Measurements from ENCODE around the gene UBE2G2. TPM values are rescaled to one million over a fixed set of nuclear protein-coding genes. Genes with fewer than 3 reads are reported as not detected.
A peak's percentile ranks its signal among the peaks of the same experiment; 100 is the strongest.
"Not testable (repeated sequence)": the region's sequence is repeated elsewhere in the genome, so short reads cannot be mapped to it uniquely, and the experiment has no call there.

The UBE2G2 gene
- total RNA-seq, 1 experiment from 2014 or later: 126 TPM

DNA sequence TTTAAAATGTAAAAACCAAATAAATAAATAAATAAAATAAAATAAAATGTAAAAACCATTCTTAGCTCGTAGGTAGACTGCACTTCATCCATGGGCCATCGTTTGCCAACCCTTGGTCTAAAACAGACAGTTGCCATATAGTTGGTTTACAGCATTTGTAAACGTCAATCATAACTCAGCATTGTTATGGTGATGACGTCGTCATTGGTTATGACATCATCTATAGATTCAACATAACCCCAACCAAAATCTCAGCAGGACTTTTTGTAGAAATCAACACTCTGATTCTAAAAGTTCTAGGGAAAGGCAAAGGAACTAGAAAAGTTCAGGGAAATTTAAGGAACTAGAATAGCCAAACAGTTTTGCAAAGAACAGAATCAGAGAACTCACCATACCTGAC is 32.0 kb upstream of the UBE2G2 start:
- Histone ChIP-seq H4K20me1 (ENCODE audit: insufficient read depth, low read depth, low read length) (no peaks in the 10 kb centered on the region), H3K36me3 (ENCODE audit: insufficient read depth, low read length) (no peaks in the 10 kb centered on the region), H3K9me2 (replicated peaks; ENCODE audit: insufficient read depth, low read length) (no peaks in the 10 kb centered on the region), H3K4me2 (ENCODE audit: low read depth, low read length, poor library complexity, severe bottlenecking) (no peak overlapping the region), H3K4me3 (ENCODE audit: low read length) (no peak overlapping the region), H3K79me2 (ENCODE audit: low read length) (no peaks in the 10 kb centered on the region), H3K27ac (ENCODE audit: low read length) (no peak overlapping the region), H2AFZ (ENCODE audit: low read length) (no peak overlapping the region), H3K4me1 (ENCODE audit: low read length) (peaks cover 9% of the 10 kb centered on the region), H3K27me3 (ENCODE audit: low read length) (peaks cover 3% of the 10 kb centered on the region; the same call in 1 of the 2 replicates), H3K9ac (ENCODE audit: low read length) (no peak overlapping the region), H3K9me3 (ENCODE audit: low read length) (peaks cover 4% of the 10 kb centered on the region)
- no peak for DNase-seq

DNA sequence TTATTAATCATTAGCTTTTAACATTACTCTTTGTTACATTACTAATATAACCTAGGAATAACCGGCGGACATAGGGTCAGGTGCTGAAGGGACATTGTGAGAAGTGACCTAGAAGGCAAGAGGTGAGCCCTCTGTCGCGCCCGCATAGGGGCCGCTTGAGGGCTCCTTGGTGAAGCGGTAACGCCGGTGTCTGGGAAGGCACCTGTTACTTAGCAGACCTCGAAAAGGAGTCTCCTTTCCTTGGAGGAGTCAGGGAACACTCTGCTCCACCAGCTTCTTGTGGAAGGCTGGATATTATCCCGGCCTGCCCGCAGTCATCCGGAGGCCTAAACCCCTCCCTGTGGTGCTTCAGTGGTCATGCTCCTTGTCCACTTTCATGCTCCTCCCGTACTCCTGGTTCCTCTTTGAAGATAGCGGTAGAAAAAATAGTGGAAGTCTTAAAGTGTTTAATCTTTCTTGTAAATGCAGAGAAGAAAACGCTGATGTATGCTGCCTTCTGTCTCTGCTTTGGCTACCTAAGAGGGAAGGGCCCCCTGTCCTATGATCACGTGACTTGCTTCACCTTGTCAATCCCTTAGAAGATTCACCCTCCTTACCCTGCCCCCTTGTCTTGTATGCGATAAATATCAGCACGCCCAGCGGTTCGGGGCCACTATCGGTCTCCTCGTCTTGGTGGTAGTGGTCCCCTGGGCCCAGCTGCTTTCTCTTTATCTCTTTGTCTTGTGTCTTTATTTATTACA is 31.1 kb upstream of the UBE2G2 start:
- H3K9me2 ChIP-seq (replicated peaks; ENCODE audit: insufficient read depth, low read length); H3K4me2 ChIP-seq (ENCODE audit: low read depth, low read length, poor library complexity, severe bottlenecking); H3K4me3 ChIP-seq (ENCODE audit: low read length); H2AFZ ChIP-seq (ENCODE audit: low read length); H3K27me3 ChIP-seq (ENCODE audit: low read length); H3K79me2 ChIP-seq (ENCODE audit: low read length); H3K9ac ChIP-seq (ENCODE audit: low read length); H3K4me1 ChIP-seq (ENCODE audit: low read length); DNase-seq; H4K20me1 ChIP-seq (ENCODE audit: insufficient read depth, low read depth, low read length); H3K27ac ChIP-seq (ENCODE audit: low read length); H3K36me3 ChIP-seq (ENCODE audit: insufficient read depth, low read length): not testable (repeated sequence)
- H3K9me3 ChIP-seq (ENCODE audit: low read length): peaks cover 12% of the 10 kb centered on the region

DNA sequence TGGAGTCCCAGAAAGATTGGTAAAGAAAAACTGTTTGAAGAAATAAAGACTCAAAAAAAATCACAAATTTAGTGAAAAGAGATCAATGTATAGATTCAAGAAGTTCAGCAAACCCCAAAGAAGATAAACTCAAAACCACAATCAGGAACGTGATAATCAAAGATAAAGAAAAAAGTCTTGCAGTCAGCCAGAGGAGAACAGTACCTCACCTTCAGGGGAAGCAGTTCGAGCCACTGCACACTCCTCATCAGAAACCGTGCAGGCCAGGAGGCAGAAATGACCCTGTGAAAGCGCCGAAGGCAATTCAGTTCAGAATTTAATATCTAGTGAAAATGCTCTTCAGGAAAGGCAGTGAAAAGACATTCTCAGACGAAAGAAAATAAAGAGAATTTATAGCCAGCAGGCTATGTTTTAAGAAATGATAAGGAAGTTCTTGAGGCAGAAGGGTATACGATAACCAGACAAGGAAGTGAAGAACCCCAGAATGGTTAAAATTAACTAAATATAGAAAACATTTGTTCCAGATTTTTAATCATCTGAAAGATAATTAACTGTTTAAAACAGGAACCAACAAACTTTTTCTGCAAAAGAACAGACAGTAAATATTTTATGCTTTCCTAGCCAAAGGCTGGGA is 29.7 kb upstream of the UBE2G2 start:
- Histone ChIP-seq H3K9me2 (replicated peaks; ENCODE audit: insufficient read depth, low read length) (no peaks in the 10 kb centered on the region), H3K79me2 (ENCODE audit: low read length) (no peaks in the 10 kb centered on the region), H2AFZ (ENCODE audit: low read length) (no peak overlapping the region), H3K4me3 (ENCODE audit: low read length) (no peak overlapping the region), H3K4me2 (ENCODE audit: low read depth, low read length, poor library complexity, severe bottlenecking) (peak overlapping the region; percentile 16), H3K9me3 (ENCODE audit: low read length) (peaks cover 12% of the 10 kb centered on the region), H3K9ac (ENCODE audit: low read length) (no peak overlapping the region), H3K27me3 (ENCODE audit: low read length) (peaks cover 10% of the 10 kb centered on the region; the same call in 1 of the 2 replicates), H3K36me3 (ENCODE audit: insufficient read depth, low read length) (no peaks in the 10 kb centered on the region), H3K4me1 (ENCODE audit: low read length) (peaks cover 9% of the 10 kb centered on the region), H4K20me1 (ENCODE audit: insufficient read depth, low read depth, low read length) (no peaks in the 10 kb centered on the region), H3K27ac (ENCODE audit: low read length) (no peak overlapping the region)
- no peak for DNase-seq

DNA sequence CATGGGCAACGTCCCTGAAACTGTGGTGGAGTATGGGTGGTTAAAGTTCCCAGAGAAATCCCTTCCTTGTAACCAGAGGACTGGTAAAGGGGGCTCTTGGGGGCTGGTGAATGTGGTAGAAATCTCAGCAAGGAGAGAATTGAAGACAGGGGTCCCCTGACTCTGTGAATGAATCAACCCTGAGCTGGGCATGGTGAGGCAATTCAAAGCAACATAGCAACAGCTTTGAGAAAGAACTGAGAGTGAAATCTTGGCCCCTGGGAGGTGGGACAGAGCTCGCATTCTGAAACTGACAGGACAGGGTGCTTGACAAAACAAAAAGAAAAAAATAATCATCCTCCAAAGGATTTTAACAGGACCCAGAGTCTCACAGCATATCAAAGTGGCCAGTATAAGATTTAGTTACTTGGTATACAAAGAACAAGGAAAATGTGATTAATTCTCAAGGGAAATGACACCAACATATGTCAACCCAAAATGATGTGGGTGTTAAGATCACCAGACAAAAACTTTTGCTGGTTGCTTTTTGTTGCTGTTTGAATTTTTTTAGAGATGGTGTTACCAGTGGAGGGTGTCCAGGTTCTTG is 28.0 kb upstream of the UBE2G2 start:
- Histone ChIP-seq H3K9ac (ENCODE audit: low read length) (no peak overlapping the region), H3K4me2 (ENCODE audit: low read depth, low read length, poor library complexity, severe bottlenecking) (no peak overlapping the region), H3K4me1 (ENCODE audit: low read length) (peaks cover 9% of the 10 kb centered on the region), H3K4me3 (ENCODE audit: low read length) (no peak overlapping the region), H2AFZ (ENCODE audit: low read length) (no peak overlapping the region), H3K9me3 (ENCODE audit: low read length) (peaks cover 12% of the 10 kb centered on the region), H3K9me2 (replicated peaks; ENCODE audit: insufficient read depth, low read length) (no peaks in the 10 kb centered on the region), H4K20me1 (ENCODE audit: insufficient read depth, low read depth, low read length) (no peaks in the 10 kb centered on the region), H3K27me3 (ENCODE audit: low read length) (peaks cover 10% of the 10 kb centered on the region; the same call in 1 of the 2 replicates), H3K27ac (ENCODE audit: low read length) (no peak overlapping the region), H3K79me2 (ENCODE audit: low read length) (no peaks in the 10 kb centered on the region), H3K36me3 (ENCODE audit: insufficient read depth, low read length) (no peaks in the 10 kb centered on the region)
- DNase-seq: no peak

DNA sequence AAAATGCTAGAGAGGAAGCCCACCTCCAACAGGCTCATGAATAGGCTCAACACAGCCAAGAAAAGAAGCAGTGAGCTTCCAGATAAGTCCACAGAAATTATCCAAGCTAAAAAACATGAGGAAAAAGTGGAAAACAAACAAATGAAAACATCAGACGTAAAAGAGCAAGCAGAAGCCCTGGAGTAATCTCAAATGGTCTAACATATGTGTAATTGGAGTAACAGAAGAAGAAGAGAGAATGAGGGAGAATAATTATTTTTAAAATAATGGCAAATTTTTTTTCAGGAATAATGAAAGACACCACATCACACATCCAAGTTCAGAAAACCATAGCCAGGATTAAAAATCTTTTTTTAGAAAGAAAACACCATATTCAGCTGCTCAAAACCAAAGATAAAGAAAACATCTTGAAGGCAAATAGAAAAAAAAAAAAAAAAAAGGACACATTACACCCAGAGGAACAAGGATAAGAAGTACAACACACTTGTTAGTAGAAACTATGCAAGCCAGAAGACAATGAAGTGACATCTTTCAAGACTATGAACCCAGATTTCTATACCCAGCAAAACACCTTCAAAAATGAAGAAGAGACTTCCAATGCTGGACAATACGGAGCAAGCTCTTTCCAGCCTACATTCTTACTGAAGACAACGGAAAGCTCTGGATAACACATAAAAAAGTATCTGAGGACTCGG is 26.9 kb upstream of the UBE2G2 start:
- H3K79me2 ChIP-seq (ENCODE audit: low read length): no peaks in the 10 kb centered on the region

DNA sequence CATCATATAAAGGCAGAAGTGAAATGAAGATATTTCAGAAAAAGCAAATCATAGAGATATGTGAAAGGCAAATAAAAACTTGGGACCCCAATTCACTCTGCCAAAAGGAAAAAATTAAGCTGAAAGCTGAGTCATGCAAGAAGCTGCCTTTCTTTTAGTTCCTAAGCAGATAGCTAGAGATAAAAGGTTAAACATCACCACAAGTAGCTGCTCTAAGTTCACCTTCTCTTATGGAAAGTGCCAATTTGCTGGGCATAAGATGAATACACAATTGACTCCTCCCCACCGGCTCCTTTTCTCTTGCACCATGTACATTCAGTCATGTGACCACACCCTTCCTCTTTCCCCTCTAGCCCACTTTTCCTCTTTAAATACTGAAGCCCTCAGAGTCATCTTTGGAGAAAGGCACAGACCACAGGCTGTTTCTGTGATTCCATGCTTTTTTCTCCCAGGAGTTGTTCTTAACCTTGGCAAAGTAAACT is 21.6 kb upstream of the UBE2G2 start:
- no peak overlapping the region for H3K4me2 ChIP-seq (ENCODE audit: low read depth, low read length, poor library complexity, severe bottlenecking)
- H3K27ac ChIP-seq (ENCODE audit: low read length): no peak overlapping the region
- H3K9ac ChIP-seq (ENCODE audit: low read length): no peak overlapping the region
- peaks cover 9% of the 10 kb centered on the region for H3K9me3 ChIP-seq (ENCODE audit: low read length)
- H3K4me3 ChIP-seq (ENCODE audit: low read length): no peak overlapping the region
- H4K20me1 ChIP-seq (ENCODE audit: insufficient read depth, low read depth, low read length): no peaks in the 10 kb centered on the region
- peaks cover 3% of the 10 kb centered on the region for H3K4me1 ChIP-seq (ENCODE audit: low read length)
- H3K9me2 ChIP-seq (replicated peaks; ENCODE audit: insufficient read depth, low read length): no peaks in the 10 kb centered on the region
- peaks cover 4% of the 10 kb centered on the region; the same call in 1 of the 2 replicates for H3K27me3 ChIP-seq (ENCODE audit: low read length)
- no peak overlapping the region for H2AFZ ChIP-seq (ENCODE audit: low read length)
- no peaks in the 10 kb centered on the region for H3K79me2 ChIP-seq (ENCODE audit: low read length)
- DNase-seq: no peak
- no peaks in the 10 kb centered on the region for H3K36me3 ChIP-seq (ENCODE audit: insufficient read depth, low read length)

More for the DNA sequence above, 26.9 kb upstream of the UBE2G2 start:
- Histone ChIP-seq H3K9me2 (replicated peaks; ENCODE audit: insufficient read depth, low read length) (no peaks in the 10 kb centered on the region), H3K9me3 (ENCODE audit: low read length) (peaks cover 12% of the 10 kb centered on the region), H3K4me1 (ENCODE audit: low read length) (peaks cover 9% of the 10 kb centered on the region), H2AFZ (ENCODE audit: low read length) (no peak overlapping the region), H3K27ac (ENCODE audit: low read length) (no peak overlapping the region), H3K9ac (ENCODE audit: low read length) (no peak overlapping the region), H4K20me1 (ENCODE audit: insufficient read depth, low read depth, low read length) (no peaks in the 10 kb centered on the region), H3K27me3 (ENCODE audit: low read length) (peaks cover 10% of the 10 kb centered on the region; the same call in 1 of the 2 replicates), H3K36me3 (ENCODE audit: insufficient read depth, low read length) (no peaks in the 10 kb centered on the region), H3K4me2 (ENCODE audit: low read depth, low read length, poor library complexity, severe bottlenecking) (no peak overlapping the region), H3K4me3 (ENCODE audit: low read length) (no peak overlapping the region)
- no peak for DNase-seq

DNA sequence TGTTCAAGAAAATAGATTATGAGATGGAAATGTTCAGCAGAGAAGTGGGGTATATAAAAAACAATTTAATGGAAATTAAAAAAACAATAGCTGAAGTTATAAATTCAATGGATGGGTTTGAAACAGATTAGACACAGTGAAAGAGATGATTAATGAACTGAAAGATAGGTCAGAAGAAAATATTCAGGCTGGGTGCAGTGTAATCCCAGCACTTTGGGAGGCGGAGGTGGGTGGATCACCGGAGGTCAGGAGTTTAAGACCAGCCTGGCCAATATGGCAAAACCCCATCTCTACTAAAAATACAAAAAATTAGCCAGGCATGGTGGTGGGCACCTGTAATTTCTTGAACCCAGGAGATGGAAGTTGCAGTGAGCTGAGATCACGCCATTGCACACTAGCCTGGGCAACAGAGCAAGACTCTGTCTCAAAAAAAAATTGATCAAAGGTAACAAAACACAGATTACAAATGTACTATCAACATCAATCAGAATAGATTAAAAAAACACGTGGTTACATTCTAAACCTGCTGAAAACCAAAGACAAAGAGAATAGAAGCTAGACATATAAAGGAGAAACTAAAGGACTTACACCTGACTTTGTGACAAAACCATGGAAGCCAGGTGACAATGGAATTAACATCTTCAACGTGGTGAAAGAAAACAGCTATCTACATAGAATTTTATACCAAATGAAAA is 21.0 kb upstream of the UBE2G2 start:
- H3K9me3 ChIP-seq (ENCODE audit: low read length): peaks cover 5% of the 10 kb centered on the region
- no peak overlapping the region for H3K9ac ChIP-seq (ENCODE audit: low read length)
- H3K36me3 ChIP-seq (ENCODE audit: insufficient read depth, low read length): no peaks in the 10 kb centered on the region
- H3K4me3 ChIP-seq (ENCODE audit: low read length): no peak overlapping the region
- H3K79me2 ChIP-seq (ENCODE audit: low read length): no peaks in the 10 kb centered on the region
- no peaks in the 10 kb centered on the region for H3K9me2 ChIP-seq (replicated peaks; ENCODE audit: insufficient read depth, low read length)
- H2AFZ ChIP-seq (ENCODE audit: low read length): no peak overlapping the region
- no peak for DNase-seq
- H3K27ac ChIP-seq (ENCODE audit: low read length): no peak overlapping the region
- H3K4me2 ChIP-seq (ENCODE audit: low read depth, low read length, poor library complexity, severe bottlenecking): no peak overlapping the region
- no peaks in the 10 kb centered on the region for H4K20me1 ChIP-seq (ENCODE audit: insufficient read depth, low read depth, low read length)
- H3K4me1 ChIP-seq (ENCODE audit: low read length): peaks cover 4% of the 10 kb centered on the region
- H3K27me3 ChIP-seq (ENCODE audit: low read length): peaks cover 3% of the 10 kb centered on the region; the same call in 1 of the 2 replicates
